LNCaP clone FGC (cell line): ENCODE measurements around the gene ANXA6.
"Not testable (repeated sequence)": the region's sequence is repeated elsewhere in the genome, so short reads cannot be mapped to it uniquely, and the experiment has no call there.

Experiments used
- DNase-seq: peaks from one replicate; pipeline ENCODE4 v3.0.0-alpha.2; 2011; ENCODE audit warnings: low read depth
- H3K4me3 ChIP-seq: 2 replicates; pipeline ENCODE4 v1.5.1; 2011; ENCODE audit warnings: mild to moderate bottlenecking, low read depth, low read length, control low read depth
- TF ChIP-seq, protein P1 (sequence below): IDR thresholded peaks from 2 replicates; pipeline ENCODE4 v1.5.1; 2012; ENCODE audit warnings: mild to moderate bottlenecking; ENCODE audit not compliant: control insufficient read depth, insufficient read depth; ENCODE audit errors: extremely low read depth

The ANXA6 gene

DNA sequence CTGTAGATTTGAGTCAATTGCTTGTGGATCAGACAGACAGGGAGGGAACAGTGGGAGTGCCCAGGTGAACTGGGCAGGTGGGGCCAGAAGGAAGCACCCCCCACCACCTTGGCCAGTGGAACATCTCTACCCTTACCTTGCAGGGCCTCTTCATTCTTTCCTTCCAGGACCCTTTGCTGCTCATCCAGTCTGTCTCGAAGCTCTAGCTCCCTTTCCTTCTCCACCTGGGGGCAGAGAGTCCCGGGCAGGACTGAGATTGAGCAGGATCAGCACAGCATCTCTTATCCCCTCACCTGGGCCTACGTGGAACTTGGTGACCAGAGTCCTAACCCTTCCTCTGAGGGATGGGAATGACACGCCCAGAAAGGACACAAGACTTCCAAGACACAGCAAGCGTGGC lies 41.3 kb upstream of the ANXA6 start:
- TF ChIP-seq, protein P1, sequence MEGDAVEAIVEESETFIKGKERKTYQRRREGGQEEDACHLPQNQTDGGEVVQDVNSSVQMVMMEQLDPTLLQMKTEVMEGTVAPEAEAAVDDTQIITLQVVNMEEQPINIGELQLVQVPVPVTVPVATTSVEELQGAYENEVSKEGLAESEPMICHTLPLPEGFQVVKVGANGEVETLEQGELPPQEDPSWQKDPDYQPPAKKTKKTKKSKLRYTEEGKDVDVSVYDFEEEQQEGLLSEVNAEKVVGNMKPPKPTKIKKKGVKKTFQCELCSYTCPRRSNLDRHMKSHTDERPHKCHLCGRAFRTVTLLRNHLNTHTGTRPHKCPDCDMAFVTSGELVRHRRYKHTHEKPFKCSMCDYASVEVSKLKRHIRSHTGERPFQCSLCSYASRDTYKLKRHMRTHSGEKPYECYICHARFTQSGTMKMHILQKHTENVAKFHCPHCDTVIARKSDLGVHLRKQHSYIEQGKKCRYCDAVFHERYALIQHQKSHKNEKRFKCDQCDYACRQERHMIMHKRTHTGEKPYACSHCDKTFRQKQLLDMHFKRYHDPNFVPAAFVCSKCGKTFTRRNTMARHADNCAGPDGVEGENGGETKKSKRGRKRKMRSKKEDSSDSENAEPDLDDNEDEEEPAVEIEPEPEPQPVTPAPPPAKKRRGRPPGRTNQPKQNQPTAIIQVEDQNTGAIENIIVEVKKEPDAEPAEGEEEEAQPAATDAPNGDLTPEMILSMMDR: no peak
- no peak for DNase-seq
- no peak overlapping the region for H3K4me3 ChIP-seq

DNA sequence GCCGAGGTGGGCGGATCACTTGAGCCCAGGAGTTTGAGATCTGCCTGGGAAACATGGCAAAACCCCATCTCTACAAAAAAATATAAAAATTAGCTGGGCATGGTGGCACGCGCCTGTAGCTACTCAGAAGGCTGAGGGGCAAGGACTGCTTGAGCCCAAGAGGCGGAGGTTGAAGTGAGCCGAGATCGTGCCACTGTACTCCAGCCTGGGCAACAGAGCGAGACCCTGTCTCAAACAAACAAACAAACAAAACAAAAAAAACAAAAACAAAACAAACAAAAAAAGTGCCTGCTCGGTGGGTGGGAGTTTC lies 39.7 kb upstream of the ANXA6 start:
- H3K4me3 ChIP-seq, DNase-seq: not testable (repeated sequence)

DNA sequence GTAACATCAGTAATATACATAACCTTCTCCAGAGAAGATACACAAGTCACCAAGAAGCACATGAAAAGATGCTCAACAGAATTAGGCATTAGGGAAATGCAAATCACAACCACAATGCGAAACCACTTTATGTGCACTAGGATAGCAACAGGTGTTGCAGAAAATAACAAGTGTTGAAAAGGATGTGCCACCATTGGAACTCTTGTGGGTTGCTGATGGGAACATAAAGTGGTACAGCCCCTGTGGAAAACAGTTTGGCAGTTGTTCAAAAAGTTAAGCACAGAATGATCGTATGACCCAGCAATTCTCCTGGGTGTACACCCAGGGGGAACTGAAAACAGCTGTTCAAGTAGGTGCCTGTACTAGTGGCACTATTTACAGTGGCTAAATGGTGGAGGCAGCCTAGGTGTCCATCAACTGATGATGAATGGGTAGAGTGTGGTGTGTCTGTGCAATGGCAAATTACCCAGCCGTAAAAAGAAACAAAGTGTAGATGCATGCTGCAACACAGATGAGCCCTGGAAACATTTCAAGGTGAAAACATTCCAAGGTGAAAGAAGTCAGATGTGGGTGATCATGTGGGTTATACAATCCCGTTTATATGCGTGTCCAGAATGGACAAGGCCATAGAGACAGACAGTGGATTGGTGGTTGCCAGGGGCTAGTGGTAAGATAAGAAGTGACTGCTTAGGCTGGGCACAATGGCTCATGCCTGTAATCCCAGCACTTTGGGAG lies 39.1 kb upstream of the ANXA6 start:
- TF ChIP-seq, protein P1: no peak
- no peak for DNase-seq
- H3K4me3 ChIP-seq: no peak overlapping the region

DNA sequence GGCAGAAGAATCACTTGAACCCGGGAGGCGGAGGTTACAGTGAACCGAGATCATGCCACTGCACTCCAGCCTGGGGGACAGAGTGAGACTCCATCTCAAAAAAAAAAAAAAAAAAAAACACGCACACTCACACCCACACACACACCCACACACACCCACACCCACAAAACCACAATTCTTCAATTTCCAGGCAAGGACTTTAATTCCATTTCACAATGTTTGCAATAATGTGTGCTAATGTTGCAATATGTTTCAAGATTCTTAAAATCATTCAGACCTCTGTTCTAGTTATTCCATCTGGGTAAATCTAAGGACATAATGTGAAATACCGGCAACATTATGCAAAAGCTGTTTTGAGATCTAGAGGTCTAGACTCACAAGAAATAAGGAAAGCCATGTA lies 38.0 kb upstream of the ANXA6 start:
- TF ChIP-seq, protein P1: no peak
- DNase-seq: no peak
- H3K4me3 ChIP-seq: no peak overlapping the region

DNA sequence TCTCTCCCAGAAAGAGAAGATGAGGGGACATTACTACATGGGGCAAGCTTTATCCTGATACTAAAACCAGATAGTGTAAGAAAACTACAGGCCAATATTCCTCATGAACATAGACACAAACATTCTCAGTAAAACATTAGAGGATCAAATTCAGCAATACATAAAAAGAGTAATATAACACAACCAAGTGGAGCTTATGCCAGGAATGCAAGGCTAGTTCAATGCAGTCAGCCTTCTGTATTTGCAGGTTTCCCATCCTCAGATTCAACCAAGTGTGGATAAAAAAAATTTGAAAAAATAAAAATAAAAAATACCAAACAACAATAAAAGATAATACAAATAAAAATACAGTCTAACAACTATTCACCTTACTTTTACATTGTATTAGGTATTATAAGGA lies 35.0 kb upstream of the ANXA6 start:
- no peak overlapping the region for H3K4me3 ChIP-seq
- TF ChIP-seq, protein P1: no peak
- DNase-seq: no peak

DNA sequence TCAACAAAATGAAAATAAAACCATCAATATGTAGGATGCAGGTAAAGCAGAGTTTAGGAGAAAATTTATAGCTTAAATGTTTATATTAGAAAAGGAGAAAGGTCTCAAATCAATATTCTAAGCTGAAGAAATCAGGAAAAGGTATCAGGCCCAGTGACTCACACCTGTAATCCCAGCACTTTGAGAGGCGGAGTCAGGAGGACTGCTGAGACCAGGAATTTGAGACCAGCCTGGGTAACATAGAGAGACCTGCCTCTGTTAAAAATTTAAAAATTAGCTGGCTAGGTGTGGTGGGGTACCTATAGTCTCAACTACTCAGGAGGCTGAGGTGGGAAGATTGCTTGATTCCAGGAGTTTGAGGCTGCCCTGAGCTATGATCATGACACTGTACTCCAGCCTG lies 34.1 kb upstream of the ANXA6 start:
- H3K4me3 ChIP-seq: no peak overlapping the region
- TF ChIP-seq, protein P1: no peak
- no peak for DNase-seq

DNA sequence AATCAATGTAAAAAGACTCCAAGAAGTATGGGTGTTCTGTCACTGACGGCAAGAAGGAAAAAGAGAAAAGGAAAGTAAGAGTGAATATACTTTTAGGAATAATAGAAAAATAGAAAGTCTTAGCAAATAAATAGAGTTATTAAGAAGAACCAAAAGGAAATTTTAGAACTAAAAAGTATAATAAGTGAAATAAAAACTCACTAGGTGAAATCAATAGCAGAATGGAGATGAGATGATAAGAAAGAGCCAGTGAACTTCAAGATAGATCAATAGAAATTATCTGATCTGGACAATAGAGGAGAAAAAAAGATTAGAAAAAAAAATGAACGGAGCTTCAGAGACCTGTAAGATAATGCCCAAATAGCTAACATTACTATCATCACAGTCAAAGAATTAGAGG lies 31.6 kb upstream of the ANXA6 start:
- no peak for DNase-seq
- no peak overlapping the region for H3K4me3 ChIP-seq
- TF ChIP-seq, protein P1: no peak
